K562 (cell line): Measurements from ENCODE around the gene TRRAP. TPM values are rescaled to one million over a fixed set of nuclear protein-coding genes. Genes with fewer than 3 reads are reported as not detected.

ENCODE experiments used
- CBX8 ChIP-seq: fragments of 200-600 bp; sonication (generic); IDR thresholded peaks from 2 replicates; pipeline ENCODE4 v1.6.1; 2012; ENCODE audit warnings: borderline replicate concordance, mixed run types, low read depth, mild to moderate bottlenecking, moderate library complexity, mixed read lengths, low read length, control low read depth, inconsistent platforms; ENCODE audit not compliant: poor library complexity, severe bottlenecking; ENCODE audit errors: extremely low read depth
- CHD2 ChIP-seq: IDR thresholded peaks from 2 replicates; pipeline ENCODE4 v1.6.1; 2011; ENCODE audit warnings: low read depth, low read length
- ESRRA ChIP-seq: fragments of 450-650 bp; IDR thresholded peaks from 2 replicates; pipeline ENCODE4 v1.6.1; 2014; ENCODE audit warnings: low read depth, mild to moderate bottlenecking, moderate library complexity, borderline replicate concordance
- FOSL1 ChIP-seq: fragments of 200-800 bp; sonication (Bioruptor generic); conservative IDR thresholded peaks from 2 replicates; pipeline ENCODE4 v1.6.1; 2016; ENCODE audit warnings: missing genetic modification characterization, missing compliant biosample characterization
- FOXJ3 ChIP-seq: sonication (generic); formaldehyde crosslinking; IDR thresholded peaks from 2 replicates; pipeline ENCODE4 v1.4.0; 2020; ENCODE audit warnings: mild to moderate bottlenecking, missing genetic modification reagents
- KLF1 ChIP-seq: fragments of 450-650 bp; IDR thresholded peaks from 2 replicates; pipeline ENCODE4 v1.6.1; 2016; ENCODE audit warnings: missing genetic modification characterization, missing compliant biosample characterization
- LEF1 ChIP-seq: fragments of 450-650 bp; IDR thresholded peaks from 2 replicates; pipeline ENCODE4 v1.6.1; 2016; ENCODE audit warnings: mild to moderate bottlenecking
- MXI1 ChIP-seq: IDR thresholded peaks from 2 replicates; pipeline ENCODE4 v1.6.1; 2011; ENCODE audit warnings: low read depth, mild to moderate bottlenecking, improper control_type of control experiment, low read length
- NR2F6 ChIP-seq: fragments of 450-650 bp; formaldehyde crosslinking; IDR thresholded peaks from 2 replicates; pipeline ENCODE4 v1.4.0; 2020; ENCODE audit warnings: mild to moderate bottlenecking
- ZFP1 ChIP-seq: fragments of 450-650 bp; formaldehyde crosslinking; IDR thresholded peaks from 2 replicates; pipeline ENCODE4 v1.4.0; 2020; ENCODE audit warnings: mild to moderate bottlenecking, mixed read lengths
- ZNF263 ChIP-seq: sonication (generic); formaldehyde crosslinking; IDR thresholded peaks from 2 replicates; pipeline ENCODE4 v1.8.0; 2022; ENCODE audit warnings: mild to moderate bottlenecking, missing genetic modification reagents, borderline replicate concordance
- ZNF347 ChIP-seq: fragments of 450-650 bp; formaldehyde crosslinking; IDR thresholded peaks from 2 replicates; pipeline ENCODE4 v1.4.0; 2020; ENCODE audit warnings: low read depth, mild to moderate bottlenecking, moderate library complexity
- ZNF518B ChIP-seq: fragments of 250-450 bp; sonication (Bioruptor Pico); IDR thresholded peaks from 2 replicates; pipeline ENCODE4 v1.5.0; 2021; ENCODE audit warnings: mild to moderate bottlenecking, moderate library complexity
- ZNF589 ChIP-seq: fragments of 200-800 bp; sonication (Bioruptor generic); IDR thresholded peaks from 2 replicates; pipeline ENCODE4 v1.6.1; 2016; ENCODE audit warnings: low read depth, missing genetic modification characterization, missing compliant biosample characterization
- ZNF717 ChIP-seq: fragments of 250-450 bp; sonication (Bioruptor Pico); IDR thresholded peaks from 2 replicates; pipeline ENCODE4 v1.5.0; 2021
- polyA plus RNA-seq, 8 experiments: library from polyadenylated mRNA; depleted of rRNA in 4 of 8; stranded (reverse) in 5 of 8; unstranded in 3 of 8; fragments of >200 nt; fragmentation: Nextera tagmentation in 2 of 8; fragmentation: Illumina TruSeq in 1 of 8; extraction: Ambion mirVana in 2 of 8; extraction: Trizol in 1 of 8; gene quantifications; 2 replicates each; pipeline versions ENCODE4 v1.2.1 to v1.2.3, GENCODE V29; 2011 to 2014; ENCODE audit warnings: inconsistent platforms in 1 of 8, missing spikeins in 1 of 8
- total RNA-seq, 7 experiments: library from RNA; depleted of rRNA in 6 of 7; stranded (reverse); fragments of >200 nt in 6 of 7; fragmentation: Illumina TruSeq in 2 of 7; extraction: Trizol in 2 of 7; gene quantifications; 2 replicates each; pipeline versions ENCODE4 v1.2.1 to v1.2.3, GENCODE V29; 2011 to 2021; ENCODE audit warnings: low replicate concordance in 1 of 7

TRRAP gene
- total and polyA plus RNA-seq, 9 of the 15 experiments (the other 6 are each of a cell fraction or from before 2014, with no cell fraction given): 1.3 to 47.2 (median 9.7) TPM

GRCh38 chr7:99054781-99055180 is 176.4 kb downstream of the TRRAP start (continued):
- TF ChIP-seq ZNF518B (no peak), ZFP1 (CRISPR knock-in tag) (no peak), KLF1 (tag) (no peak), ESRRA (no peak), ZNF347 (CRISPR knock-in tag) (no peak), CHD2 (no peak), FOXJ3 (no peak), LEF1 (no peak), NR2F6 (no peak), CBX8 (no peak), ZNF263 (CRISPR knock-in tag) (no peak), FOSL1 (no peak), ZNF717 (CRISPR knock-in tag) (no peak), MXI1 (no peak), ZNF589 (CRISPR knock-in tag) (no peak)
- TF ChIP-seq, all 486 proteins: peak for 0
